SW480 (cell line): ENCODE results near the gene TIMM21.

ENCODE experiments used
- DNase-seq: peaks from one replicate; pipeline ENCODE4 v3.0.0-alpha.2; 2016; ENCODE audit warnings: low spot score

TIMM21 gene, protein sequence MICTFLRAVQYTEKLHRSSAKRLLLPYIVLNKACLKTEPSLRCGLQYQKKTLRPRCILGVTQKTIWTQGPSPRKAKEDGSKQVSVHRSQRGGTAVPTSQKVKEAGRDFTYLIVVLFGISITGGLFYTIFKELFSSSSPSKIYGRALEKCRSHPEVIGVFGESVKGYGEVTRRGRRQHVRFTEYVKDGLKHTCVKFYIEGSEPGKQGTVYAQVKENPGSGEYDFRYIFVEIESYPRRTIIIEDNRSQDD

DNA sequence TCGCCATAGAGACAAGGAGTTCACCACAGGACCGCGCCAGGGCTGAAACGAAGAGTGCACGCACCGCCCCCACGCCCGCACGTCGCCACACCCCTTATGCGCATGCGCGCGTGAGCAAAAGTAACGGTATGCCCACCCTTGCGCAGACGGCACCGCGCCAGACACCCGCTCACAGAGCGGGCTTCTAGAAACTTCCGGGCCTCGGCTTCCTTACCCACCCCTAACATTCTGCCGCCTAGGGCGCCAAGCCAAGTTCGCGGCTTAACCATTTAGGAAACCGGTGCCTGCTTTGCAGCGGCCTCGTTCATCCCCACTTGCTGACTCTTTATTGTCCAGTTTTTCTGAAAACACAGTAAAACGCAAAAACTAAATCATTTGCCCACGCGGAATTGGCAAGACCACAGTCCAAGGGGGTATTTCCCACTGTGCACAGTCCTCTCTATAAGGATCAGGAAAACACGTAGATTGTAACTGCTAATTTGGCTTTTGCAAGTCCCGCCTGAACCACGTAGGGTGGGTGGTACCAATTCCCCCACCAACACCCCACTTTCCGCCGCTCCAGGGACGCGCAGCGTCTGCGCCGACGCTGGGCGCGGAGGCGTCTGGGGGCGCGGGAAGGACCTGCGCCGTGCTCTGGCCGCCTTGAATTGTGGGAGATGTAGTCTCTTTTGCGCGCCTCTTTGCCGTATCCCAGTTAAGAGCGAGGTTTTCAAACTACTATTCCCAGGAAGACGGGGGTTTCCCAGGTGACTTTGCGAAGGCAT lies at the start of gene TIMM21, which contains the start of gene FBXO15:
Gene TIMM21, plus strand, starts transcription at position 745 of the 764 bp plus-strand sequence. CDS start 286 bp downstream, outside the sequence.
Gene FBXO15, minus strand, starts transcription at position 56 of the 764 bp plus-strand sequence. Its CDS starts 49 bp downstream, at position 7.
- DNase-seq, result peak; percentile 90

DNA sequence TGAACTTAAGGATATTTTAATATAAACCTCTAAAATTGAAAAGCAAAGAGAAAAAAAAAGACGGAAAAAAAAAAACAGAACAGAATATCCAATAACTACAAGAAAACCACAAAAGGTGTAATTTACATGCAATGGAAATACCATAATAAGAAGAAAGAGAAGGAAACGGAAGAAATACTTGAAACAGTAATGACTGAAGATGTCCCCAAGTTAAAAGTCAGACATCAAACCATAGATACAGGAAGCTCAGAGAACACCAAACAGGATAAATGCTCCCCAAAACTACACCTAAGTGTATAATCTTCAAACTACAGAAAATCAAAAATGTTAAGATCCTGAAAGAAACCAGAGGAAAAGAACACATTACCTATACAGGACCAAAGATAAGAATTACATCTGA lies 39.9 kb upstream of the TIMM21 start:
- DNase-seq, result no peak

DNA sequence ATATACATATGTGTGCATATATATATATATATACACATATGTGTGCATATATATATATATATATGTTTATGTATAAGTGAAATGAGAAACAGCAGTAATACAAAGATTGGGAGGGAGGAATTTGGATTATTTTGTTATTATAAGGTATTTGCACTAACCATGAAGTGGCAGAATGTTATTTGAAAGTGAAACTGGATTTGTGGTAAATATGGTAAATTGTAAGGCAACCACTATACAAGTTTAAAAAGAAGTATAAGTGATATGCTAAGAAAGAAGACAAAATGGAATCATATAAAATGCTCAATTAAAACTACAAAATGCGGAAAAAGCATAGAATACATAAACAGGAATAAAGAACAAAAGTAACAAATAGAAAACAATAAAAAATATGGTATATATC lies 38.2 kb upstream of the TIMM21 start:
- no peak for DNase-seq

DNA sequence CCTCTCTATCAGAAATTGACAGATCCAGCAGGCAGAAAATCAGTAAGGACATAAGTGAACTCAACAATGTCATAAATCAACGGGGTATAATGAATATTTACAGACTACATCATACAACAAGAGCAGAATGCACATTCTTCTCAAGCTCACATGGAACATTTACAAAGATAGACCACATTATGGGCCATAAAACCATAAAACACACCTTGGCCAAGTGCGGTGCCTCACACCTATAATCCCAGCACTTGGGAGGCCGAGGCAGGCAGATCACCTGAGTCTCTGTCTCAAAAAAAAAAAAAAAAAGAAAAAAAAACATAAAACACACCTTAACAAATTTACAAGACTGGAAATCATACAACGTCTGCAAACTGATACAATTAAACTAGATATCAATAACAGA lies 37.3 kb upstream of the TIMM21 start:
- DNase-seq, result no peak

DNA sequence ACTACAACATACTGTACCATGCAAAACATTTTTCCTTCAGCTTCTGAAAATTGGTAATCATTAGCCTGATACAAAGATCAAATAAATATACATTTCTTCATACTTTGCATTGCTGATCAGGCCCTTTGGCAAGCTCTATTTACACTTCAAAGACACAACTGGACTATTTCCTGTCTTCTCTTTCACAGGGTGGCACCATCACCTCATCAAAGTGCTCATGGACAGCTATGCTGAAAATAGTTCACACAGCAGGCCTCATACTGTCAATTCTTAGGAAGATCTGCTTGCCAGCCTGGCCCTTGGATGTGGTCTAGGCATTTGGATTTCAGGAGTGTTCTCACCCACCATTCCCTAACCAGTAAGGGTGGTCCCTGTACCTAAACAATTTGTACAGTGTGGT lies 34.6 kb upstream of the TIMM21 start:
- DNase-seq, result peak; percentile 1

DNA sequence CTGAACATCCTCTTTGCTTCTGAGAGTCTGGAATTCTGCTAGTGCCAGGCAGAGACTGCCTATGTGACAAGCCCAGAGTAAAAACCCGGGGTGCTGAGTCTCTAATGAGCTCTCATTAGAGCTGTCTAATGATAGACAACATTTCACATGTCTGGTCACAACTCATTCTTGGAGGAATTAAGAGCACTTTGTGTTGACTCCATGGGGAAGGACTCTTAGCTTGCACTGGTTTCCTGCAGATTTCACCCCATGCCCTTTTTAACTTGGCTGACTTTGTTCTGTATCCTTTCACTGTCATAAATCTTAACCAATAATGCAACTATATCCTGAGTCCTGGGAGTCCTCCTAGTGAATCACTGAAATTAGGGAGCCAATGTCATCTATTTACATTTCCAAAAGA lies 34.2 kb upstream of the TIMM21 start:
- no peak for DNase-seq

DNA sequence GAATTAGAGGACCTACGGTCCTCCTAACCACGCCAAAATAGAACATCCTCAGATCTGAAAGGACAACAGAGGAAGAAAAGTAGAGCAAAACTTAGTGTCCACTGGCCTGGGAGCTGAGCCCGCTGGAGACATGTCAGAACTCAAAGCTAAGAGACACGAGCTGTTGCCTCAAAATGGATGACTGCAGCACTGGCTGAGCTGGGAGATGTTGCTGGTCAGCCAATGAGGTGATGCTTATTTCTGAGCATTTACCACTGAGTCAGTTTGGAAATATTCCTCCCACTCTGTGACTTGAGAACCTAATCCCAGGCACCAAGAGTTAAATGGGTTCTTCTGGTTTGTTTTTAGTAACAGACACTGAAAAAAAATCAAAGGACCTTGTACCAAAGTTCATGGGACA lies 33.3 kb upstream of the TIMM21 start:
- DNase-seq, result no peak

DNA sequence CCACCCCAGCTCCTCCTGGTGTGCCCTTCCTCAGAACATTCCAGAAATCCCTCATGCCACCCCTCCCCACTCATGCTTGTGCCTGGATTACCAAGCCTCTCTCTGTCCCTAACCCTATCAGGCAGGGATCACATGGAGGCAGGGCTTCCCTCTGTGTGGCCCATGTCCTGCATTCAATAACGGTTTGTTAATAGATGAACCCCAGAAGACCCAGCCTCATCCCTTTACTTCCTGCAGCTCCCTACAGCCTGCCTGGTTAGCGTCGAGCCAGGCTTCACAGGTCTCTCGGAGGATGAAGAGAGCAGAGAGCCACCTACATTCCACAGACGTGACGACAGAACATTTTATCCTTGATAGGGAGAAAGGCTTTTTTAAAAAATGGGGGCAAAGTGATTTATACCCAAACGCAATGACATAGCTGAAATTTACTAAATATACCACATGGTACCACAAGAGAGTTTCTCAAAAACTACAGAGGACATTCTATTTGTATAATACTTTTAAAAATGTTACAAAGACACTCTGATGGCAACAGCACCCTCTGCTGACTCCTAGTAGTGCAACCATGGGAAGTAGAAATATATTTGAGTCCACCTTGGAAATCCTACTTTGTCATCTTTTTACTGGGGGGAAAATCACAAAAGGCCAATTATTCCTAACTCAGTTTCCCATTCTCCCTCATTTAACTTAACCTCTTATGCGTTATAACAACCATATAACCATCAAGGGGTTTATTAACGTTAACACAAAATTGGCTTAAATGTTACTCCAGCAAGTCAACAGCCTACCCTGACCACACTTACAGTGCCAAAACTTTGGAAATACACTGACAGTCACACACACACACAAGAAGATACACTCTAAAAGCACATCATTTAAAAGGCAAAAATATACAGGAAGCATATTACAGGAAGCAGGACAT lies 31.4 kb upstream of the TIMM21 start:
- peak; percentile 9 for DNase-seq

DNA sequence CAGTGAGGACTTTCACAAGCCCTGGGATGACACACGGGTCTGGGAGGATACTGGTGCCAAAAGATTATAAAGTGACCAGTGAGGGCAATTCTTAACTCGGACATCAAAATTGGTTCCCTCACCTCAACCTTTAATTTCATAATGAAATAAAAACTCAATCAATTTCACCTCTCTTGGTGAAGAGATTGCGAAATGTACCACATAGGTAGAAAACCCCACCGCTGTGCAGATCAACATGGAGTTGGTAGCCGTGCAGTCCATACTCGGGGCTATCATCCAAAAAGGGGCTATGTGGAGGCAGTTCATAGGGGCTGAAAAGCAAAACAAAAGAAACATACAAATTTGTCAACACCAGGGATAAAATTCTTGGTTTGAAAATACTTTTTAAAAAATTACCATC lies 25.1 kb upstream of the TIMM21 start:
- no peak for DNase-seq

DNA sequence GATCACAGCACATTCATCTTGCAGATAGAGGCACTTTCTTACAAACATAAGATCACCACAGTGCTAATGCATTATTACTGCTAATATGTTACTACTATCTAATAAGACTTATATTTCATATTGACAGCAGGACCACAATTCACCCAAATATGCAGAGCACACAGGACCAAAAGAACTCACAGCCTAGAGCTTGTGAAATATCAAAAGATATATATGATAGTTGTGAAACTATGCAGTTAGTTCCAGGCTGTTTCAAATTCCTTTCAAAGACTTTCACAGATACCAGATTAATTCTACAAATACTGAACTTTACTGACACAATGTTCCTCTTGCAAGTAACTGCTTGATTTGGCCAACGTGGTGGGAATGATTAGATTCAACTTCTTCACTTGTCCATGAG lies 23.7 kb upstream of the TIMM21 start:
- DNase-seq, result no peak

DNA sequence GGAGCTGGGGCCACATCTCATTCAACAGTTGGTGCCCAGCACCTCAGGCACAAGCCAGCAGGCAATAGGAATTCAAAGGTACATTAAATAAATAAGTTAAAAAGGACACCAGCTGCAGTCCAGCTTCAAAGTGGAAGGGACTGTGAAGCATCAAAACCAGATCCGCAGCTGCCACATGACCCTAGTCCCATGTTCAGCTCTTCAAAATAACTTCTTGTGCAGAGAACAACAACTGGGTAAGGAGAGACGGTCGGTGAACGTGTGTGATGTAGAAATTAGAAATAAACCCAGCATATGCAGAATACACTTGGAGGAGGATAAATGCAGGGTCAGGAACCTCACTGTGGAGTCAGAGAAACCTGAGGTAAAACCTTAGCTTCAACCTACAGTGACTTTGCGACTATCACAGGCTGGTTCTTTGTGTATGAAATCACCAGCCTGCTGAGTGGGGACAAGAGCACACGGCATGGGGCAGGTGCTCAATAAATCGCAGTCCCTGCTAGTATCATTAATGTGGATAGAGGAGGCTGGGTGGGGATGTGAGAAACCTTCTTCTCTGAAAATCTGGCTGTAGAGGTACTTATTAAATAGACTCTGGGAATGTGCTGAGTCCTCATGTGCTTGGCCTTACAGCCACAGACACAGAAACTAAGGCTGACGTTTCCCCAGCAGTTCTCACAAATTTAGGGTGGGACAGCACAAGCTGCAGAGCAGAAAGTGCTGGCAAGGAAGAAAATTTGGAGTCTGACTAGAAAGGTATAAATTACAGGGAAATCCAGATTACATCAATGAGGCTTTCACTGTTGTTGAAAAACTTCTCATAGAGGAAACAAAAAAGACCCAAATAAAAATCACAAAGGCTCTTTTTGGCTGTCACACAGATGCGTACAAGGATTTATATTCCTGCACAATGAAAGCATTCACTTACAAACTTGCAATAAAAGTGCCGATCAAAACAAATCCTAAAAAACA lies 21.4 kb upstream of the TIMM21 start:
- DNase-seq, result no peak

DNA sequence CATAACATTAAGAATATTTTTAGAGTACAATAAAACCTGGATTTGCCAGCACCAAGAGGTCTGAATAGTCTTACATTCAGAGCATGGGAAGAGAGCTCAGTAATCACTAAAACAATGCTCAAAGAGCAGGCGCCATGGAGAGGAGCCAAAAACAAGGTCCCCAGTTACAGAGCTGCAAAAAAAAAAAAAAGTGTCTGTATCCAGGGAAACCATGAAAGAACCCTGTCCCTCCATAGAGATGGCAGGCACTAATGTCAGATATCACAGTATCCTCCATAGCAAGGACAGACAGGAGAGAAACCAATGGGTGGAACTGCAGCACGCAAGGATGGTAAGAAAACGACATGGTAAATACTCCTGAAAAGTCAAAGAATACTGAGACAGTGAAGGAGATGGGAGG lies 20.2 kb upstream of the TIMM21 start:
- DNase-seq, result no peak

DNA sequence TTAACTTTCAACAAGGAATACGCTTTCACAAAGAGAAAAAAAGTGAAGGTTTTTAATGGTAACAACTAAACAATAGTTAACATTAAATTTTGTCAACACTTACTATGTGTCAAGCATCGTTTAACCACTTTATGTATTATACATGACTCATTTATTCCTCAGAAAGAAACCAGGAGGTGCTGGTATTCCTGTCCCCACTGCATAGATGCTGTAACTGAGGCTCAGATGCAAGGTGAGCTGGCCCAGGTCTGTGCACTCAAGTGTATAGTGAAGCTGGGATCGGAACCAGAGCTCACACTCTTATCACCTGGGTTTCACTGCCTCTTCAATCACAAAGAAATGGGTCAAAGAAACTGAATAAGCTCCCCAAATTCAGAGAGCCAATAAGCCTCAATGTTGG lies 17.2 kb upstream of the TIMM21 start:
- no peak for DNase-seq

DNA sequence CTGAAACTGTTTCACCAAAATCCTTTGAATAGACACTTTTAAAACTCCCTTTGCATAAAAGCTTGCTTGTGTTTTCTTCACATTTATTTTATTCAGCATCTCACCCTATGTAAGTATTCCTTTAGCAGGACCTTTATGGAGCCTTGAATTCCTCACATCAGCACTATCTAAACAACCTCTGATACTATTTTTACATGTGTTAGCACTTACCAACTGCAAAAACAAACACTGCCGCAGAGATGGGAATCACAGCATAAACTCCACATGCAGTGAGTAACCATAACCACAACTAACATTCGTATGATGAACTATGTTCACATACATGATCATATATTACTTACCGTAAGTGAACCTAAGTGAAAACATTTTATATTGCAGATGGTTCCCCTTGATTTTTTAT lies 16.1 kb upstream of the TIMM21 start:
- no peak for DNase-seq

DNA sequence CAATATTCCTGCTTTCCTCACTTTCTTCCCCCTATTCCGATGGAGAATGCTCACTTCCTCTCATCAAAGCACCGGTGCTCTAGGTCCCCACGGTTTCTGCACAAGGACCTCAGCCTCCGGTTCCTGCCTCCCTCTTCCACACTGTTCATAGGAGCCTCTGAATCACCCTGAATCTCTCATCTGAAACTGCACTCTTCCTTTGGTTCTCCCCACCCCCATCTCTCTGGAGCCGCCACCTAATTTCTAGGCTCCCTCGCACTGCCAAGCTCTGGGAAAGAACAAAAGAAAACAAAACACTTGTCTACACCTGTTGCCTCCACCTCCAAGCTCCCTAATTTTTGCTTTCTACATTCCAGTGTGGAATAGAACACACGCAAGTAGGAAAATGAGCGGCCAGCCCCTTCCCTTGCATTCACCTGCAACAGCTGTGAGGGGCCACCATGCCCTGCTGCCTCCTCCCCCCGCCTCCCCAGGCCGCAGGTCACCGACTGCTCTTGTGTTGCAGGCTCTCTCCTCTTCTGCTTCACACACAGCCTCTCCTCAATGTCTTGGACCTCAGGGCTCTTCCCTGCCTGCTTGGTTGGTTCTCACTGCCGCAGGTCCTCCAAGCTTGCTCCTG lies 10.3 kb upstream of the TIMM21 start:
- DNase-seq, result no peak

DNA sequence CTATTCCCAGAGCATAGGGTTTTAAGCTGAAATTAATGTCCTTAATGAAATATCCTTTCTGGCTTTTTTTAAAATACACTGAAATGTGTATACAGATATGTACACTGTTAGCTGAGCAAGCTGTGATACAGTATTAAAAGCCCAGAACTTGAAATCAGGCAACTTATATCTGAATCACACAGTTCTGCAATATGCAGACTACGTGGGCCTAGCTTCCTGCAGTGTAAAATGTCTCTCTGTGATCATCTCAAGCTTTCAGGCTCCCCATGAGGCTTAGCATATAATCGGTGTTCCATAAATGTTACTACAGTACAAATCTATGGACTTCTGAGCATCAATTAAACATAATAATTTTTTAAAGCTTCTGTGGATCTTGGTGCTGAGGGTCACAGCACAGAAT lies 8.9 kb upstream of the TIMM21 start:
- no peak for DNase-seq

DNA sequence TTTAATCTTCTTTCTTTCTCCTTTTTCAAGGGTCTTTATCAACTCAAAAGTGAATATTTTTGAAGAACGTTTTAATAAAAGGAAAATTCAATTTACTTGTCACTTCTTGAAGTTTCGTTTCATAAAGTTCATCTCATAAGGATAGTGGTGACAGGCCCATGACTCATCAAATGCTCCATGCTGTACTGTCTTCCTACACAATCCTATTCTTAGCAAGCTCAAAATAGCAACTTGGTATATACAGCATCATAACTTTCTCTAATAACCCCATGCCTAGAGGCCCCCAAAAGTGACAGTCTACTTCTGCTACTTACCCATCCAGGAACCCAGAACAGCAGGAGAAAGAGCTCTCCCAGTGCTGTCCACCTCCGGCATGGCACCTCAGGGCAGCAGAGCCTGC lies 8.4 kb upstream of the TIMM21 start:
- no peak for DNase-seq

DNA sequence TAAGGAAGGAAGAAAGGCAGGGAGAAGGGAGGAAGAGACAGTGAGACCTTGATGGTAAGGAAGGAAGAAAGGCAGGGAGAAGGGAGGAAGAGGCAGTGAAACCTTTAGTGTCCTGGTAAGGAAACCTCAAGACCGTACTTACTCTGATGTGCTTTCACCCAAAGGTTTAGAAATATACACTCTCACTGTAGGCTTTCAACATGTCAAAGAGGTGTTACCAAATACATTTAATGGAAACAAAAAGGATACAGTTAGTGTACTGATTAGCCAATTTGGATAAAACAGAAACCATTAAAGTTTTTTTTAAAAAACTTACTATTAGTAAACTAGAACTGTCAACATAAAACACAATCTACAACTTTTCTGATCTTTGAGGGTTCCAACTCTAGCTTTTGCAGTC lies 7.7 kb upstream of the TIMM21 start:
- DNase-seq, result no peak

DNA sequence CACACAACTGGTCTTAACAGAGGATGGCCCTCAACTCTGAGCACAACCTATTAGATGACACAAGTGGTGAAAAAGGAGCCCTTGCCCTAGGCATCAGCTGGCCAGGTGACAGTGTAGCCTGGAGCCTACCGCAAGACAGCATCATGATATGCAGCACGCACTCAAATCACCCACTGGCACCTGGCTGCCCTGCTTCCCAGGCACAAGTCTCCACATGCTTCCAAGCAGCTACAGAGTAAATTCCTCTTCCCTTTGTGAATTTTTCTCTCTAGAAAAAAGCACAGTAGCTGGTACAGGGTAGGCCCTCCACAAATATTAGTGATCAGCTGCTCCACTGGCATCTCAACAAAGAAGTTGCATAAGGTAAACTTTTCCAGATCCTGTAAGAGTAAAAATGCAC lies 6.7 kb upstream of the TIMM21 start:
- no peak for DNase-seq

DNA sequence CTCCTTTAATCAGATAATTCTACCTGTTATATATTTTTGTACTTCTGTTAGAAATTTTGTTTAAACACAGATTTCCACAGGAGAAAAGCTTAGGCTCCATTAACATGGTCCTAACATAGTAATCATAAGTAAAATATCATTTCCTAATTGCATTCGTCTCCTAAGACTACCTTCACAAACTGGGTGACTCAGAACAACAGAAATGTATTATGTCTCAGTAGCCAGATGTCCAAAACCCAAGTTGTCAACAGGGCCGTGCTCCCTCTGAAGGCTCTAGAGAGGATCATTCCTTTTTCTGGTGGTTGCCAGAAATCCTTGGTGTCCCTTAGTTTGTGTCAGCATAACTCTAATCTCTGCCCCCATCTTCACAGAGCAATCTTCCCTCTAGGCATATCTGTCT lies 6.1 kb upstream of the TIMM21 start:
- DNase-seq, result no peak

DNA sequence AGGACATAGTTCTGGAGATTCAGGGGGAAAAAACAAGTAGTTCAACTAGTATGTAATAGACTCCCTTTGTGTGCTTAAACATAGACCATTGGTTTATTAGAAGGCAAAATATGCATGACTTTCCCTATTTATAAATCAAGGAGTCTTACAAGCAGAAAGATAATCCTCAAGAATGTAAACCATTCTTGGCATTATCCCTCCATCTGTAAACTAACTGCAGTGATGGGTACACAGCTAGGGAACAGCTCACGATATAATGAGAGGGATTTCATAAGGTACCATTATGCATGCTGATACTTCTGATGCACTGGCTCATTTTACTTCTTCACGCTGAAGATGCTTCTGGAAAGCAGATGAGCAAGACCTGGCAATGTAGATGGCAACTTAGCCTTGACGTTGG lies 1.6 kb upstream of the TIMM21 start:
- no peak for DNase-seq
